ENCODE data around the gene ALK. TPM values are rescaled to one million over a fixed set of nuclear protein-coding genes. Genes with fewer than 3 reads are reported as not detected.

ALK gene
- total RNA-seq, 4 donors from 2014 or later, result 0.85 to 2.4 (median 1.8) TPM

GRCh38 chr2:29923110-29923721 lies 1.8 kb upstream of the ALK start:
- no peak for TF ChIP-seq CTCF (IDR thresholded peaks at IDR 0.05; ENCODE audit: low read depth)

- TF ChIP-seq CTCF (IDR thresholded peaks at IDR 0.05; ENCODE audit: low read depth), result no peak
Observed at GRCh38 chr2:29922605-29923004, 1.2 kb upstream of the ALK start.

GRCh38 chr2:29920631-29921559 lies 491 bp downstream of the ALK start:
- TF ChIP-seq CTCF (IDR thresholded peaks at IDR 0.05; ENCODE audit: low read depth), result no peak

GRCh38 chr2:29920130-29920577 lies 1.2 kb downstream of the ALK start:
- no peak for TF ChIP-seq CTCF (IDR thresholded peaks at IDR 0.05; ENCODE audit: low read depth)

- no peak for TF ChIP-seq CTCF (IDR thresholded peaks at IDR 0.05; ENCODE audit: low read depth)
Observed at GRCh38 chr2:29918941-29919340, 2.4 kb downstream of the ALK start.

- no peak for TF ChIP-seq CTCF (IDR thresholded peaks at IDR 0.05; ENCODE audit: low read depth)
Observed at GRCh38 chr2:29917781-29918180, 3.6 kb downstream of the ALK start.

- TF ChIP-seq CTCF (IDR thresholded peaks at IDR 0.05; ENCODE audit: low read depth), result no peak
Observed at GRCh38 chr2:29916571-29916970, 4.8 kb downstream of the ALK start.
